ENCODE measurements around the gene CALU.

DNA sequence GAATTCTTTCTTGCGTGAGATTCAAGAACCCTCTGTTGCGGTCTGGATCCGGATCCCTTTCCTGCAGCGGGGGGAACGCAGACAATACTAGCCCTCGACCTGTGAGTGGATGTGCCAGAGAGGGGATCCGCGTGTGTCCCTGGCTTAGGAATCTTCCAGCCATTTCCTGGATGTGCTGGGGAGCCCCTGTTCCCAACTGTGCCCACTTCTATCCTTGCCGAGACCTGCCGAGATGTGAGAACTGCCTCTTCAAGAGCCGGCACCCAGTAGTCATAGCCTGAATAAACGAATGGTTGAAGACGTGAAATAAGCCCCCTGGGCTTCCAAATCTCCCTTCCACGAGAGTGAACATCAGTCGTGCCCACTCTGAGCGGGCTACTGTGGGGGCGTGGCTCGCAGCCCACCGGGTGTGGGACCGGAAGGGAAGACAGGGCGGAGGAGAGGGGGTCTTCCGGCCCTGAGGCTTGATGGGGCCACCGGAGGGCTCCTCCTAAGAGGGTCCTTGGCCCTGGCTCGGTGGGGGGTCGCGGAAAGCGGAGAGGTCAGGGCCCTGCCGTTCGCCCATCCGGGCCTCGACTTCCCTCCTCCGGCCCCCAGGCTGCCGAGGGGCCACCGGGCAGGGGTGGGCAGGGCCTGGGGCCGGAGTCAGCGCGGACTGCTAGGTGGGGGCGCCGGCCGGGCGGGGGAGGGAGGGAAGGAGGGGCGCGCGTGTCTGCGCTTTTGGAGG, 51.3 kb downstream of the CALU start:
- TF ChIP-seq, protein P1, sequence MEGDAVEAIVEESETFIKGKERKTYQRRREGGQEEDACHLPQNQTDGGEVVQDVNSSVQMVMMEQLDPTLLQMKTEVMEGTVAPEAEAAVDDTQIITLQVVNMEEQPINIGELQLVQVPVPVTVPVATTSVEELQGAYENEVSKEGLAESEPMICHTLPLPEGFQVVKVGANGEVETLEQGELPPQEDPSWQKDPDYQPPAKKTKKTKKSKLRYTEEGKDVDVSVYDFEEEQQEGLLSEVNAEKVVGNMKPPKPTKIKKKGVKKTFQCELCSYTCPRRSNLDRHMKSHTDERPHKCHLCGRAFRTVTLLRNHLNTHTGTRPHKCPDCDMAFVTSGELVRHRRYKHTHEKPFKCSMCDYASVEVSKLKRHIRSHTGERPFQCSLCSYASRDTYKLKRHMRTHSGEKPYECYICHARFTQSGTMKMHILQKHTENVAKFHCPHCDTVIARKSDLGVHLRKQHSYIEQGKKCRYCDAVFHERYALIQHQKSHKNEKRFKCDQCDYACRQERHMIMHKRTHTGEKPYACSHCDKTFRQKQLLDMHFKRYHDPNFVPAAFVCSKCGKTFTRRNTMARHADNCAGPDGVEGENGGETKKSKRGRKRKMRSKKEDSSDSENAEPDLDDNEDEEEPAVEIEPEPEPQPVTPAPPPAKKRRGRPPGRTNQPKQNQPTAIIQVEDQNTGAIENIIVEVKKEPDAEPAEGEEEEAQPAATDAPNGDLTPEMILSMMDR (optimal IDR thresholded peaks at IDR 0.05 in 1 of 3, IDR thresholded peaks at IDR 0.05 in 1 of 3, conservative IDR thresholded peaks at IDR 0.05 in 1 of 3; ENCODE audit: extremely low read depth in 1 of 3, insufficient read depth in 2 of 3, low read length in 3 of 3) = no peak
- TF ChIP-seq EZH2 (IDR thresholded peaks at IDR 0.05; ENCODE audit: low read length) = no peak

Measured in keratinocyte (primary cell).